CD4-positive, alpha-beta T cell treated with Interferon alpha-2 for 1 hour (primary cell): ENCODE measurements around the gene LRRC19.

Source experiments
- DNase-seq, 2 donors: peaks; one replicate each; pipeline ENCODE4 v3.0.0-alpha.2; 2020 to 2022

Gene LRRC19

GRCh38 chr9:26955921-26956859 lies 49.3 kb downstream of the LRRC19 start, which contains the start of gene IFT74:
Gene IFT74, plus strand, starts transcription at chr9:26956412. Its CDS starts 5,556 bp downstream, at chr9:26961968.
- DNase-seq = peak; percentile 94 to 95

- peak; percentile 24 to 27 for DNase-seq
Measured at GRCh38 chr9:26955222-26955903, 50.1 kb downstream of the LRRC19 start.

GRCh38 chr9:26954050-26954508 lies 51.4 kb downstream of the LRRC19 start:
- peak; percentile 27 to 61 for DNase-seq

- DNase-seq = no peak
Measured at GRCh38 chr9:26951794-26952193, 53.7 kb downstream of the LRRC19 start.

GRCh38 chr9:26950521-26950920 lies 55.0 kb downstream of the LRRC19 start:
- DNase-seq = no peak

- DNase-seq = no peak
Measured at GRCh38 chr9:26949637-26950069, 55.8 kb downstream of the LRRC19 start.

- no peak for DNase-seq
Measured at GRCh38 chr9:26947736-26948135, 57.7 kb downstream of the LRRC19 start.

GRCh38 chr9:26946753-26947727 lies 58.4 kb downstream of the LRRC19 start, which contains the start of gene PLAA:
Gene PLAA, minus strand, starts transcription at chr9:26947242. Its CDS starts 197 bp downstream, at chr9:26947045.
- DNase-seq = peak; percentile 82 to 87

- no peak for DNase-seq
Measured at GRCh38 chr9:26945591-26945990, 59.9 kb downstream of the LRRC19 start.
